GM21619 (cell line): Measurements from ENCODE around the gene TTC21A.

Source experiments
- ATAC-seq: cut with Tn5 transposase; IDR thresholded peaks from one replicate; pipeline ENCODE4 v1.9.1; 2021; ENCODE audit not compliant: unreplicated experiment

Gene TTC21A

GRCh38 chr3:39097716-39098472 lies 9.6 kb upstream of the TTC21A start:
- no peak for ATAC-seq

- no peak for ATAC-seq
These were observed 8.9 kb upstream of the TTC21A start for GRCh38 chr3:39098473-39099000.

- no peak for ATAC-seq
These were observed 8.2 kb upstream of the TTC21A start for GRCh38 chr3:39099242-39099641.

- ATAC-seq: no peak
These were observed 7.6 kb upstream of the TTC21A start for GRCh38 chr3:39099738-39100499.

- no peak for ATAC-seq
These were observed 7.0 kb upstream of the TTC21A start for GRCh38 chr3:39100500-39100886.

- ATAC-seq: peak; percentile 72
These were observed 6.3 kb upstream of the TTC21A start for GRCh38 chr3:39101022-39101689.

GRCh38 chr3:39102504-39103323 lies 4.8 kb upstream of the TTC21A start:
- no peak for ATAC-seq

- ATAC-seq: no peak
These were observed 4.2 kb upstream of the TTC21A start for GRCh38 chr3:39103324-39103693.

- ATAC-seq: no peak
These were observed 3.5 kb upstream of the TTC21A start for GRCh38 chr3:39103791-39104552.

- no peak for ATAC-seq
These were observed 2.4 kb upstream of the TTC21A start for GRCh38 chr3:39104961-39105686.

GRCh38 chr3:39105687-39106063 lies 1.8 kb upstream of the TTC21A start:
- no peak for ATAC-seq

- ATAC-seq: no peak
These were observed 1.1 kb upstream of the TTC21A start for GRCh38 chr3:39106281-39106811.

GRCh38 chr3:39106851-39107387 lies 561 bp upstream of the TTC21A start:
- ATAC-seq: peak; percentile 2

- ATAC-seq: peak; percentile 81
These were observed 775 bp downstream of the TTC21A start for GRCh38 chr3:39108200-39108710.

GRCh38 chr3:39109086-39109485 lies 1.6 kb downstream of the TTC21A start:
- no peak for ATAC-seq

- ATAC-seq: no peak
These were observed 2.7 kb downstream of the TTC21A start for GRCh38 chr3:39110041-39110639.

GRCh38 chr3:39112113-39112512 lies 4.6 kb downstream of the TTC21A start:
- no peak for ATAC-seq

- ATAC-seq: no peak
These were observed 5.1 kb downstream of the TTC21A start for GRCh38 chr3:39112535-39112934.
